ENCODE measurements around the gene TCERG1L.
"Not testable (repeated sequence)": the region's sequence is repeated elsewhere in the genome, so short reads cannot be mapped to it uniquely, and the experiment has no call there.

The TCERG1L gene

GRCh38 chr10:131117416-131118212, 193.9 kb downstream of the TCERG1L start:
- Histone ChIP-seq H3K27ac (no peak overlapping the region), H3K4me3 (no peak overlapping the region)

- no peak overlapping the region for H3K27ac ChIP-seq
- H3K4me3 ChIP-seq: no peak overlapping the region
Observed at GRCh38 chr10:131116991-131117375, 194.5 kb downstream of the TCERG1L start.

GRCh38 chr10:131116216-131116990, 195.1 kb downstream of the TCERG1L start:
- Histone ChIP-seq H3K4me3 (no peak overlapping the region), H3K27ac (no peak overlapping the region)

GRCh38 chr10:131115801-131116200, 195.7 kb downstream of the TCERG1L start:
- H3K4me3 ChIP-seq: no peak overlapping the region

GRCh38 chr10:131115321-131115720, 196.2 kb downstream of the TCERG1L start:
- no peak overlapping the region for H3K4me3 ChIP-seq
- no peak overlapping the region for H3K27ac ChIP-seq

More at GRCh38 chr10:131115801-131116200, 195.7 kb downstream of the TCERG1L start:
- no peak overlapping the region for H3K27ac ChIP-seq

- no peak overlapping the region for H3K4me3 ChIP-seq
- H3K27ac ChIP-seq: no peak overlapping the region
Observed at GRCh38 chr10:131114846-131115245, 196.7 kb downstream of the TCERG1L start.

- Histone ChIP-seq H3K4me3 (no peak overlapping the region), H3K27ac (no peak overlapping the region)
Observed at GRCh38 chr10:131113709-131114291, 197.7 kb downstream of the TCERG1L start.

- Histone ChIP-seq H3K4me3 (no peak overlapping the region), H3K27ac (no peak overlapping the region)
Observed at GRCh38 chr10:131113165-131113564, 198.4 kb downstream of the TCERG1L start.

- Histone ChIP-seq H3K27ac (no peak overlapping the region), H3K4me3 (no peak overlapping the region)
Observed at GRCh38 chr10:131112691-131113090, 198.8 kb downstream of the TCERG1L start.

GRCh38 chr10:131111471-131112080, 199.9 kb downstream of the TCERG1L start:
- no peak overlapping the region for H3K27ac ChIP-seq
- H3K4me3 ChIP-seq: no peak overlapping the region

GRCh38 chr10:131111007-131111406, 200.5 kb downstream of the TCERG1L start:
- Histone ChIP-seq H3K27ac (no peak overlapping the region), H3K4me3 (no peak overlapping the region)

GRCh38 chr10:131110241-131110783, 201.2 kb downstream of the TCERG1L start:
- Histone ChIP-seq H3K4me3 (no peak overlapping the region), H3K27ac (no peak overlapping the region)

- Histone ChIP-seq H3K4me3 (no peak overlapping the region), H3K27ac (no peak overlapping the region)
Observed at GRCh38 chr10:131109726-131110125, 201.8 kb downstream of the TCERG1L start.

GRCh38 chr10:131109291-131109690, 202.2 kb downstream of the TCERG1L start:
- Histone ChIP-seq H3K27ac (no peak overlapping the region), H3K4me3 (no peak overlapping the region)

- Histone ChIP-seq H3K4me3 (no peak overlapping the region), H3K27ac (no peak overlapping the region)
Observed at GRCh38 chr10:131107970-131108369, 203.6 kb downstream of the TCERG1L start.

GRCh38 chr10:131102676-131103075, 208.8 kb downstream of the TCERG1L start:
- Histone ChIP-seq H3K27ac (no peak overlapping the region), H3K4me3 (no peak overlapping the region)

- H3K27ac ChIP-seq: no peak overlapping the region
- no peak overlapping the region for H3K4me3 ChIP-seq
Observed at GRCh38 chr10:131102147-131102546, 209.4 kb downstream of the TCERG1L start.

- not testable (repeated sequence) for H3K4me3 ChIP-seq, H3K27ac ChIP-seq
Observed at GRCh38 chr10:131100418-131101410, 210.8 kb downstream of the TCERG1L start.

All from skin epidermis (tissue), 12 donors.